ENCODE data around the gene MYO18B. TPM values are rescaled to one million over a fixed set of nuclear protein-coding genes. Genes with fewer than 3 reads are reported as not detected.

Gene MYO18B
- total and polyA plus RNA-seq, 2 of the 8 experiments (the other 6 are each of a cell fraction or from before 2014, with no cell fraction given) = 0.62 to 0.78 TPM

DNA sequence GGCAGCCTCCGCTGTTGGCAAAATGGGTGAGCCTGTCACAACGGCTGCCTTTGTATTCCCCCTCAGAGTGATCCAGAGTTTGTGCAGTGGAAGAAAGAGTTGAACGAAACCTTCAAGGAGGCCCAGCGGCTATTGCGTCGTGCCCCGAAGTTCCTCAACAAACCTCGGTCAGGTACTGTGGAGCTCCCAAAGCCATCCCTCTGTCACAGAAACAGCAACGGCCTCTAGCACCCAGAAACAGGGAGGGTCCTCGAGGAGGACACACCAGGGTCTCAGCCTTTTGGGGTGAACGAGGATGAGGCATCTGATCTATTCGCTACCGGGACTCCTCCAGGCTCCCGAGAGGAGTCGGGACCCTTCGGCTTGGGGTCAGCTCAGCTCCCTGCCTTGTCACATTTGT lies 19.8 kb upstream of the MYO18B start (continued):
- no peak for TF ChIP-seq CHD7 (IDR thresholded peaks at IDR 0.05; ENCODE audit: insufficient replicate concordance, low read length)
